ENCODE data around the gene ZNF277.
A peak's percentile ranks its signal among the peaks of the same experiment; 100 is the strongest.

ZNF277 gene

DNA sequence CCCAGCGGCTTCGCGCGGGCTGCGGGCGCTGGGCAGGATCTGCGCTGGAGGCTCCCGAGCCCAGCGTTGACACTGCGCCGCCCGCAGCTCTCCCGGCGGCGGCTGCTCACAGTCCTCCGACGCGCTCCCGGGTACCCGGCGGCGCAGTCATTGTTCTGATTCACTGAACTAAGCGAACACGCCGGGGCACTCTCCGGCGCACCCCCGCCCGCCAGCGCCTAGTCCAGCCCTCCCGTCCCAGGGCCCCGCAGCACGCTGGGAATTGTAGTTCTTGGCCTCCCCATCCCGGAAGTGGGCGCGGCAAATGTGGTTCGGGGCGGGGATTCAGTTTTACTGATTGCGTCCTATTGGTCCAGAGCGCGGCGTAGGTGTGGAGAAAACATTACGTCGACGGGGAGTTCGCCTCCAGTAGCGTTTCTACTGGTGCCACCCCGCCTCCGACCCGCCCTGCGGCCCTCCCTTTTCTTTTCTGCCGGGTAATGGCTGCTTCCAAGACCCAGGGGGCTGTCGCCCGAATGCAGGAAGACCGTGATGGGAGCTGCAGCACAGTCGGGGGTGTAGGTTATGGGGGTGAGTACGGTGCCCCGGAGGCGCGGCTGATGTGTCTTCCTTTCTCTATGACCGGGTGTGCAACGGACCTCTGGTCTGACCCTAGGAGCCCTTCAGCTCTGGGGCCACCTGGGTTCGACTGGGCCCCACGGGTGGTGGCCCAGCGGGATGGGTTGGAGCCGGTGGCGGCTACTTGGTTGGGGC is at the start of gene ZNF277, which contains the start of gene DOCK4:
ZNF277 (plus strand) TSS at position 458 of the 753 bp plus-strand sequence; CDS start at position 480, 22 bp downstream.
DOCK4 (minus strand) TSS at position 162 of the 753 bp plus-strand sequence. CDS start 261 bp downstream, outside the sequence.
- DNase-seq (ENCODE audit: low spot score): peak; percentile 98

GRCh38 chr7:112157072-112157471 is 49.4 kb upstream of the ZNF277 start:
- DNase-seq (ENCODE audit: low spot score): no peak

DNA sequence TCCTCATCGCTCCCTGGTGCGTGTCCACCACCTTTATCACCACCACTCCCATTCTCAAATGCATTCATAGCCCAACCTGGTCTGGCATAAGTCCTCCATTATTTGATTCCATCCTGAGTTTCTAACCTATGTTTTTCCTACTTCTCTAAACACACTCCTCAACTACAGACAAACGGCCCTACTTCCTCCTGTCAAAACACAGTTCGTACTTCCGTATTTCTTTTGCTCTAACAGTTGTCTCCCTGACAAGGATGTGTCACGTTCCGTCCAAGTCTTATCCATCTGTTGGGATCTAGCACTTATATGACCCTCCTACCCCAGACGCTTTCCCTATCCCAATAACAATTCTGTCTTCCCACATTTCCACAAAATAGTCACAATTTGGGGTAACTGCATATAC is 47.1 kb upstream of the ZNF277 start:
- no peak for DNase-seq (ENCODE audit: low spot score)

DNA sequence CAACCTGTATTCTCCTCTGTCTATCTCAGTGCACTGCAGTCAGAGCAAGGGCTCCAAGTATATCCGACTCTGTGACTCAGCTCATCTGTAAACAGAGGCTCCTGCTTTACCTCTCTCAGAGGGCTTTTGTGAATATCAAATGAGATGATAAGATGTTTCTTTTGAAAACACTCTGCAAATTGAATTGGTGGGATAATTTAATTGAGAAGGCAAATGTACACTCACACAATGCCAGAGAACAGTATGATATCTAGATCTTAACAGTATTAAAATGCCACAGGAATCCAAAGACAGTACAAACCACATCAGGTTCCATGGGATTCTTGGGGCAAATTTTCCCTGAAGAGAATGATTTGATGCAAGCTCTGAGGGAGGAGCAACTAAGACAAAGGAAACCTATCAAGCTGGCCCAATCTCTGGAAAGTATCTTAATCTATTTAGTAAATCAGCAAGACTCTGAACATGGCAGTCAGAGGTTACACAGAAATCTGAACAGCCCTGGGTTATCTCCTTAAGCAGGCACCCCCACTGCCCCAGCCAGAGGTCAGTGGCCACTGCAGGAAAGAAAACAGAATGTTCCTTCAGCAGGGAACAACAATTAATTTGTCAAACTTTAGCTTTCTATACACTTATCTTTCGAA is 46.2 kb upstream of the ZNF277 start:
- DNase-seq (ENCODE audit: low spot score): no peak

DNA sequence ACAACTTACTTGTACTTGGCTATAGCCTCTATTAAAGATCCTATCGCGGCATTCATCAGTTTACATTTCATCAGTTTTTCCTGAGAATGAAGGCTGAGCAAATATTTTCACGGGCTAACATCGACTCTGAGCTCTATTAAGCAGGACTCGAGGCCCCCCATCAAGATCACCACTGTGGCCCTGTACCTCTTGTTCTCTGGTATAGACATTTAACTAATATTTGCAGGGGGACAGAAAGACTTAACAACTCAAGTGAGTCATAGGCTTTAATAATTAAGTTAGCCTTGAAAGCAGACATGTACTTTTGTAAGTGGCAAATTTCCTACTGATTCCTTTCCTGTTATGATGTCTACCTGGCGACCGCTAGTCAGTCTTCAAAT is 45.7 kb upstream of the ZNF277 start:
- no peak for DNase-seq (ENCODE audit: low spot score)

- no peak for DNase-seq (ENCODE audit: low spot score)
Measured at GRCh38 chr7:112161253-112162141, 45.0 kb upstream of the ZNF277 start.

DNA sequence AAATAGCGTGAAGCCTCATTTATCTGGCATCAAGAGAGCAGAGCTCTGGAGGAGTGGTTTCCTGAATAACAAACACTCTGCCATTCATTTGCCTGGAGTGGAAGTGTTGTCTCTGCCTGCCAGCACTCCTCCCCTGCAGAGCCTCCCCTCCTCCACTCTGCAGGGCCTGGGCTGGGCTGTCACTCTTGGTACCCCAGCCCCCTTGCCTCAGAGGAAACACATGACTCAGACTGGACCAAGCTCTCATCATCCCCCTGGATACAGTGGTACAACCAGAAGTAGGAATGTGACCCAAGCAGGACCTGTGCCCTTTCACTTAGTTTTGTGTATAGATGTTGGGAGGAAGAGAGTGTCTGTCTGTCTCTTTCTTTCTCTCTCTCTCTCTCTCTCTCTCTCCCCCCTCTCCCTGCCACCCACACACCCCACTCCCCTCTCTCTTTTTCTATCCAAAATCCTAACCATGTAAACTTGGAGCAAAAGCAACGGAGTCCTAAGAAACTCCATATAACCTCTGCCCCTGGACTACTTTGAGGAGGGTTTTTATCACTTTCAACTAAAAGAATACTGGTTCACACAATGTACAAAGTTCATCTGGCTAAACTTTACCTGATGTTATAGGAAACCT is 44.2 kb upstream of the ZNF277 start:
- DNase-seq (ENCODE audit: low spot score): peak; percentile 70

DNA sequence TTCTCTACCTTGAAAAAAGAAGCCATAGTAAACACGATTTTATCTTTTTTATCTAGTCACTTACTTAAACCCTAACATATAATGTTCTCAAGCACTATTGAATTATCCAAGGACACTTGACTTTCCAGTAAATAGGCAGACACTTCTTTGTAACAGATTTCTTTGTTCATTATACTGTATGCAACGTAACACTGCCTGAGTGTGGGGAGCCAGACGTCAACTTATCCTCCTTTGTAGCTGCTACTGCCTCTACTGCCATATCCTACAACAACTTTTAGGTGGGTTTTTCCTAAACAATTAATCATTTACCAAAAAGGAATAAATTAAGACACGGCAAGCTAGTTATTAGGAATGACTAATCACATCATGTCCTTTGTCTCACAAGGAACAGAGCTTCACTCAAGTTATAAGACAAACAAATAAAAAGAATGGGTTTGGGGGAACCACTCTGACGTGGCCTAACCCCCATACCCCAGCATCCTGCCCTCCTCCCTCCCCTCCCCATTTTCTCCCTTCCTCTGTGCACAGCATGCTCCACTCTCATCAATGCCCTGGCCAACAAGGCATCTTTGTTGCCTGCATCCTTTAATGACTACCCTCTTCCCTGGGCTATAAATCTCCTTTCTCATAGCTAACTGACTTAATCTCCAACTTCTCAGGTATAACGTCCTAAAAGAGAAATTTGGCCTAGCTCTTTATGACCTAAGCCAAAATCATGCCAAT is 43.5 kb upstream of the ZNF277 start:
- no peak for DNase-seq (ENCODE audit: low spot score)

GRCh38 chr7:112167147-112167546 is 39.3 kb upstream of the ZNF277 start:
- no peak for DNase-seq (ENCODE audit: low spot score)

DNA sequence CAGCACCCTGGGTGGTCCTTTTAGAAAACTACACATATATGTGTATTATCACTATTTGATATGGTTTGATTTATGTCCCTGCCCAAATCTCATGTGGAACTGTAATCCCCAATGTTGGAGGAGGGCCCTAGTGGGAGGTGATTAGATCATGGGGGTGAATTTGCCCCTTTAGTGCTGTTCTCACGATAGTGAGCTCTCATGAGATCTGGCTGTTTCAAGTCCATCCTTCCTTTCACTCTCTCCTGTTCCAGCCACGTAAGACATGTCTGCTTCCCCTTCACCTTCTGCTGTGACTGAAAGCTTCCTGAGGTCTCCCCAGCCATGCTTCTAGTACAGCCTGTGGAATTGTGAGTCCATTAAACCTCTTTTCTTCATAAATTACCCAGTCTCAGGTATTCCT is 37.6 kb upstream of the ZNF277 start:
- no peak for DNase-seq (ENCODE audit: low spot score)

DNA sequence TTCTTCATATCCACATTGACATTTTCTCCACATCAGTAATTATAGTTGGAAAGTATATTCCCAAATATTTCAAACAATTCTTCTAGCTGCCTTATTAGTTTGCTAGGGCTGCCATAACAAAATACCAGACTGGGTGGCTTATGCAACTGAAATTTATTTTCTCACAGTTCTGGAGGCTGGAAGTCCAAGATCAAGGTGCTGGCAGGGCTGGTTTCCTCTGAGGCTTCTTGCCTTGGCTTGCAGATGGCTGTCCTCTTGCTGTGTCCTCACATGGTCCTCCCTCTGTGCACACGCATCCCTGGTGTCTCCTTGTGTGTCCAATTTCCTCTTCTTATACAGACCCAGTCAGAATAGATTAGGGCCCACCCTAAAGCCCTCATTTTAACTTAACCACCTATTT is 34.8 kb upstream of the ZNF277 start:
- DNase-seq (ENCODE audit: low spot score): no peak

GRCh38 chr7:112172870-112173567 is 33.5 kb upstream of the ZNF277 start:
- DNase-seq (ENCODE audit: low spot score): no peak

DNA sequence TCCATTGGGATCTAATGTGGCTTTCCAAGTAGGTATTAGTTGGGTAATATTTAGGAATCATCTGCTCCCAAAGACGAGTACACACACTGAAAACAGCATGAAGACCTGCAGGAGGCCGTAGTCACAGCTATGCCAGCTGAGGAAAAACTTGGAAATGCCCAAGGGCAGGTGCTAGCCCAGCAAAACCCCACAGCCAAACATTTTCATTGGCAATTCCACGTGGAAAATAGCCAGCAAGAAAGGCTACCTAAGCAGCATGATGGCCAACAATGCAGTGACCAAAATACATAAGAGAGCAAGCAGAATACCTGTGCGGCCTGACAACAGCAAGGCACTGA is 33.0 kb upstream of the ZNF277 start:
- DNase-seq (ENCODE audit: low spot score): no peak

- DNase-seq (ENCODE audit: low spot score): no peak
Measured at GRCh38 chr7:112174192-112174591, 32.3 kb upstream of the ZNF277 start.

DNA sequence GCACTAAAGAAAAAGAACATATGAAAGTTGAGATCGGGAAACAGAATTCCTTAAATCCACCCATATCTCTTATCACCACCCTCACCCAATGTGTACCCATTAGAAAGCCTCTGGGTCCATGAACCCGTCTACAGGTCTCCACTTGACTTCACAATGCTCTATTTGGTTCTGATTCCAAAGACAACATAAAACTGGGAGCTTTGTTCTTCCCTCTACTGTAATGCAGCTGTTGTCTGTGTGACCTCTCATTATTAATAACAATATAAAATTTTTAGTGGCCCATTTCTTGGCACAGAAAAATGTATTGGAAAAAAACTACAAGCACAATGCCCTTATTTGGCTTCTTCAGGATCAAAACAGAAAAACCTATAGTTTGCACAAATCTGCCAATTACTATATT is 30.3 kb upstream of the ZNF277 start:
- no peak for DNase-seq (ENCODE audit: low spot score)

DNA sequence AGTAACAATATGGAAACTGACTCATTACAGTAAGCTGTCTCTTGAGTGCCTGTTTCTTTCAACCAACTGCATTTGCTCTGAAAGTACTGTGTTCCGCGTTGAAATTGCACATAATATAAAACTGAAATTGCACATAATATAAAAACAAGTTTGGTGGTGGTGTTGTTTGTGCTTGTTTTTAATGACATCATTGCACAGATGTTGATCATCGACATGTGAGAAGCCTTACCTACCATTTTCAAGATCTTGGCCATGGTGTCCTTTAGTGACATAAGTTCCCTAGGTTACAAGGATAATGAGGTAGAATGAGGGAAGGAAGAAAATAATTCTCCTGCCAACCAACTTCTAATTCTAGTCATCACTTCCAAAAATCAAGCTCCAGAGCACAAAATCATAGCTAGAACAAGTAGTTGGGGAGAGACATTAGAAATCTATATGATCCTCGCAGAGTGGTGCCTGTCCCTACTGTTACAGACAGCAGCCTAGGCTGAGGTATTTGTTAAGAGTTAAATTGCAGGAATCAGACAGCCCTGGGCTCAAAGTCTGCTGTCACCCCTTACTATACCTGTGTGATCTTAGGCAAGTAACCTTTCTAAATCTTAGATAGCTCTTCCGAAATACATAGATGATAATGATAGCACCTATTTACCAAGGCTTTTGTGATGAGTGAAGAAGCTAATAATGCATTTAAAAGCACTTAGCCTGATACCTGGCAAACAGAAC is 29.6 kb upstream of the ZNF277 start:
- DNase-seq (ENCODE audit: low spot score): no peak

- no peak for DNase-seq (ENCODE audit: low spot score)
Measured at GRCh38 chr7:112180223-112180622, 26.3 kb upstream of the ZNF277 start.

GRCh38 chr7:112182749-112183148 is 23.7 kb upstream of the ZNF277 start:
- no peak for DNase-seq (ENCODE audit: low spot score)

DNA sequence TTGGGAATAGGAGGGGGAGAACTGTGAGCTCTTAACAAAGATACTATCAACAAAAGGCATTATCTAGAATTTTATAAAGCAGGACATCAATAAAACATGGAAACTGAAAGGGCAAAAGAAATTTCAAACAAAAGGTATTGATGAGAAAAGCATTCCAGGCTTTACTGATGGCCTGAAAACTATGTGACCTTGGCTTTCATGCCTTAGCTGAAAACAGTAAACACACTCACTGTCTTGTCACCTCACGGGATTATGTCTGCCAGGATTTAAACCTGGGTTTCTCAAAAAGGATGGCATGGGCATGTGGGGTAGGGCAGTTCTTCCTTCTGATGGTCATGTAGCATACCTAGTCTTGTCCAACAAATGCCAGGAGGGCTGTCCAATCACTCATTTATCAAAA is 23.2 kb upstream of the ZNF277 start:
- no peak for DNase-seq (ENCODE audit: low spot score)

DNA sequence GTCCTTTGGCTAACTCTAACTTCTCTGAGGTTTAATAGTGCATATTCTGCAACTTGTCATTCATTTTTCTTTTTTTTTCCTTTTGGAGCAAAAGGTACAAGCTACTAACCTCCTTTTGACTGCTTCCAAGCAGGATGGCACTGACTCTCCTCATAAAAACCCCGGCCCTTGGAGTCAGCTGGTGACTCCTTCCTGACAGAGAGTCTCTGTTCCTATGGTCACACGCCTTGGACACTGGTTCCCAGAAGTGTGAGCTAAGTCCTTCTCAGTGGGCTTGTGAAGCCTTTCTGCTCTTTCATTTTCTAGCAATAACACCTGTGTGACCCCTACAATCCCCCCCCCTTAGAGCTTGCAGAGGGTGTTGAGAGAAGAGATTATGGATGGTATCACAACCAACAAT is 22.0 kb upstream of the ZNF277 start:
- DNase-seq (ENCODE audit: low spot score): no peak
